ENCODE results near the gene ZNF205. TPM values are rescaled to one million over a fixed set of nuclear protein-coding genes. Genes with fewer than 3 reads are reported as not detected.
"Not testable (repeated sequence)": the region's sequence is repeated elsewhere in the genome, so short reads cannot be mapped to it uniquely, and the experiment has no call there.

ZNF205 gene
- total RNA-seq, 1 experiment from 2014 or later = 18.3 TPM

GRCh38 chr16:3080024-3080423 is 32.4 kb upstream of the ZNF205 start:
- intact Hi-C loops (cut with micrococcal nuclease; ENCODE audit: unreplicated experiment) = no loop called here
- in situ Hi-C loops (cut with HindIII; ENCODE audit: low pct_unique_long_range_greater_than_20kb, low sequenced_read_pairs) = no loop called here
- ChIA-PET POLR2A (no interaction called here), CTCF (no interaction called here)
- ATAC-seq (no peak), DNase-seq (ENCODE audit: low read depth, low spot score) (no peak)
- Histone ChIP-seq H3K9me3 (ENCODE audit: control insufficient read depth, insufficient read depth, low read depth, low read length) (no peaks in the 10 kb centered on the region), H3K36me3 (ENCODE audit: control insufficient read depth, insufficient read depth, low read length) (no peaks in the 10 kb centered on the region), H3K4me3 (ENCODE audit: low read depth in 2 of 2, low read length in 2 of 2) (no peak overlapping the region), H3K4me1 (ENCODE audit: control insufficient read depth, insufficient read depth, low read length) (no peaks in the 10 kb centered on the region), H3K27me3 (ENCODE audit: control insufficient read depth, insufficient read depth, low read length) (no peaks in the 10 kb centered on the region), H3K27ac (ENCODE audit: low read length) (no peak overlapping the region)
- no TSS peak for BruUV-seq (replicated peaks)
- TF ChIP-seq SIN3A (IDR thresholded peaks at IDR 0.05; ENCODE audit: borderline replicate concordance, insufficient read depth, low read depth, low read length) = no peak

GRCh38 chr16:3081957-3082356 is 30.4 kb upstream of the ZNF205 start:
- in situ Hi-C loops (cut with HindIII; ENCODE audit: low pct_unique_long_range_greater_than_20kb, low sequenced_read_pairs); ATAC-seq; DNase-seq (ENCODE audit: low read depth, low spot score); intact Hi-C loops (cut with micrococcal nuclease; ENCODE audit: unreplicated experiment); H3K36me3 ChIP-seq (ENCODE audit: control insufficient read depth, insufficient read depth, low read length); H3K27ac ChIP-seq (ENCODE audit: low read length); CTCF ChIA-PET; BruUV-seq (replicated peaks); POLR2A ChIA-PET; H3K9me3 ChIP-seq (ENCODE audit: control insufficient read depth, insufficient read depth, low read depth, low read length); H3K4me1 ChIP-seq (ENCODE audit: control insufficient read depth, insufficient read depth, low read length); H3K27me3 ChIP-seq (ENCODE audit: control insufficient read depth, insufficient read depth, low read length); H3K4me3 ChIP-seq (ENCODE audit: low read depth in 2 of 2, low read length in 2 of 2): not testable (repeated sequence)

DNA sequence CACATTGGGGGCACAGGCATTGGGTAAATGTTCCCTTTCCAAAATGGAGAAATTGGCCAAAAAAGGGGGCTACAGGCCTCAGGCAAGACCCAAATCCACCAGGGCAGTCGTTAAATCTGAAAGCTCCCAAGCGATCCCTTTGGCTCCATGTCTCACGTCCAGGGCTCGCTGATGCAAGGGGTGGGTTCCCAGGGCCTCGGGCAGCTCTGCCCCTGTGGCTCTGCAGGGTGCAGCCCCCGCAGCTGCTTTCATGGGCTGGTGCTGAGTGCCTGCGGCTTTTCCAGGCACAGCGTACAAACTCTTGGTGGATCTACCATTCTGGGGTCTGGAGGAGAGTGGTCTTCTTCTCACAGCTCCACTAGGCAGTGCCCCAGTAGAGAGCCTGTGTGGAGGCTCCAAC is 29.0 kb upstream of the ZNF205 start:
- DNase-seq (ENCODE audit: low read depth, low spot score); BruUV-seq (replicated peaks); POLR2A ChIA-PET; in situ Hi-C loops (cut with HindIII; ENCODE audit: low pct_unique_long_range_greater_than_20kb, low sequenced_read_pairs); ATAC-seq; H3K4me3 ChIP-seq (ENCODE audit: low read depth in 2 of 2, low read length in 2 of 2); intact Hi-C loops (cut with micrococcal nuclease; ENCODE audit: unreplicated experiment); CTCF ChIA-PET; H3K27ac ChIP-seq (ENCODE audit: low read length); H3K9me3 ChIP-seq (ENCODE audit: control insufficient read depth, insufficient read depth, low read depth, low read length); H3K4me1 ChIP-seq (ENCODE audit: control insufficient read depth, insufficient read depth, low read length); H3K27me3 ChIP-seq (ENCODE audit: control insufficient read depth, insufficient read depth, low read length); H3K36me3 ChIP-seq (ENCODE audit: control insufficient read depth, insufficient read depth, low read length): not testable (repeated sequence)

DNA sequence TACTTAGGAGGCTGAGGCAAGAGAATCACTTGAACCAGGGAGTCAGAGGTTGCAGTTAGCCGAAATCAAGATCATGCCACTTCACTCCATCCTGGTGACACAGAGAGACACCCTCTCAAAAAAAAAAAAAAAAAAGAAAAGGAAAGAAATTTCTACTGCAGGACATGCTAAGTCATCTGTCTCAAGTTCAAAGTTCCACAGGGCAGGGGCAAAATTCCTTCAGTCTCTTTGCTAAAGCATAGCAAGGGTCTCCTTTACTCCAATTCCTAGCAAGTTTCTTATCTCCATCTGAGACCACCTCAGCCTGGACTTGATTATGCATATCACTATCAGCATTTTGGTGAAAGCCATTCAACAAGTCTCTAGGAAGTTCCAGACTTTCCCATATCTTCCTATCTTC is 27.9 kb upstream of the ZNF205 start:
- BruUV-seq (replicated peaks) = no TSS peak
- Histone ChIP-seq H3K4me3 (ENCODE audit: low read depth in 2 of 2, low read length in 2 of 2) (no peak overlapping the region), H3K27me3 (ENCODE audit: control insufficient read depth, insufficient read depth, low read length) (no peaks in the 10 kb centered on the region), H3K4me1 (ENCODE audit: control insufficient read depth, insufficient read depth, low read length) (no peaks in the 10 kb centered on the region), H3K36me3 (ENCODE audit: control insufficient read depth, insufficient read depth, low read length) (no peaks in the 10 kb centered on the region), H3K27ac (ENCODE audit: low read length) (no peak overlapping the region), H3K9me3 (ENCODE audit: control insufficient read depth, insufficient read depth, low read depth, low read length) (no peaks in the 10 kb centered on the region)
- intact Hi-C loops (cut with micrococcal nuclease; ENCODE audit: unreplicated experiment) = no loop called here
- in situ Hi-C loops (cut with HindIII; ENCODE audit: low pct_unique_long_range_greater_than_20kb, low sequenced_read_pairs) = no loop called here
- ChIA-PET CTCF (interaction anchor here (0.7 kb wide), 1 partner anchor 694 kb away, joined by 12 read pairs; no protein-coding TSS in a partner anchor), POLR2A (no interaction called here)
- TF ChIP-seq CTCF (IDR thresholded peaks at IDR 0.05) (no peak), POLR2AphosphoS5 (IDR thresholded peaks at IDR 0.05; ENCODE audit: low read depth, low read length) (no peak), TCF7L2 (IDR thresholded peaks at IDR 0.05; ENCODE audit: low read depth, low read length) (no peak), SIN3A (IDR thresholded peaks at IDR 0.05; ENCODE audit: borderline replicate concordance, insufficient read depth, low read depth, low read length) (no peak)
- TF ChIP-seq, protein P1, sequence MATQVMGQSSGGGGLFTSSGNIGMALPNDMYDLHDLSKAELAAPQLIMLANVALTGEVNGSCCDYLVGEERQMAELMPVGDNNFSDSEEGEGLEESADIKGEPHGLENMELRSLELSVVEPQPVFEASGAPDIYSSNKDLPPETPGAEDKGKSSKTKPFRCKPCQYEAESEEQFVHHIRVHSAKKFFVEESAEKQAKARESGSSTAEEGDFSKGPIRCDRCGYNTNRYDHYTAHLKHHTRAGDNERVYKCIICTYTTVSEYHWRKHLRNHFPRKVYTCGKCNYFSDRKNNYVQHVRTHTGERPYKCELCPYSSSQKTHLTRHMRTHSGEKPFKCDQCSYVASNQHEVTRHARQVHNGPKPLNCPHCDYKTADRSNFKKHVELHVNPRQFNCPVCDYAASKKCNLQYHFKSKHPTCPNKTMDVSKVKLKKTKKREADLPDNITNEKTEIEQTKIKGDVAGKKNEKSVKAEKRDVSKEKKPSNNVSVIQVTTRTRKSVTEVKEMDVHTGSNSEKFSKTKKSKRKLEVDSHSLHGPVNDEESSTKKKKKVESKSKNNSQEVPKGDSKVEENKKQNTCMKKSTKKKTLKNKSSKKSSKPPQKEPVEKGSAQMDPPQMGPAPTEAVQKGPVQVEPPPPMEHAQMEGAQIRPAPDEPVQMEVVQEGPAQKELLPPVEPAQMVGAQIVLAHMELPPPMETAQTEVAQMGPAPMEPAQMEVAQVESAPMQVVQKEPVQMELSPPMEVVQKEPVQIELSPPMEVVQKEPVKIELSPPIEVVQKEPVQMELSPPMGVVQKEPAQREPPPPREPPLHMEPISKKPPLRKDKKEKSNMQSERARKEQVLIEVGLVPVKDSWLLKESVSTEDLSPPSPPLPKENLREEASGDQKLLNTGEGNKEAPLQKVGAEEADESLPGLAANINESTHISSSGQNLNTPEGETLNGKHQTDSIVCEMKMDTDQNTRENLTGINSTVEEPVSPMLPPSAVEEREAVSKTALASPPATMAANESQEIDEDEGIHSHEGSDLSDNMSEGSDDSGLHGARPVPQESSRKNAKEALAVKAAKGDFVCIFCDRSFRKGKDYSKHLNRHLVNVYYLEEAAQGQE (IDR thresholded peaks at IDR 0.05; ENCODE audit: insufficient read depth in 1 of 2, low read depth in 2 of 2, low read length in 1 of 2) = no peak
- ATAC-seq = no peak
- no peak for DNase-seq (ENCODE audit: low read depth, low spot score)
